HG02642 (cell line): ENCODE data around the gene BRSK1.

ENCODE experiments used
- ATAC-seq: cut with Tn5 transposase; IDR thresholded peaks from one replicate; pipeline ENCODE4 v1.9.1; 2021; ENCODE audit warnings: mild to moderate bottlenecking; ENCODE audit not compliant: unreplicated experiment, poor library complexity

BRSK1 gene

DNA sequence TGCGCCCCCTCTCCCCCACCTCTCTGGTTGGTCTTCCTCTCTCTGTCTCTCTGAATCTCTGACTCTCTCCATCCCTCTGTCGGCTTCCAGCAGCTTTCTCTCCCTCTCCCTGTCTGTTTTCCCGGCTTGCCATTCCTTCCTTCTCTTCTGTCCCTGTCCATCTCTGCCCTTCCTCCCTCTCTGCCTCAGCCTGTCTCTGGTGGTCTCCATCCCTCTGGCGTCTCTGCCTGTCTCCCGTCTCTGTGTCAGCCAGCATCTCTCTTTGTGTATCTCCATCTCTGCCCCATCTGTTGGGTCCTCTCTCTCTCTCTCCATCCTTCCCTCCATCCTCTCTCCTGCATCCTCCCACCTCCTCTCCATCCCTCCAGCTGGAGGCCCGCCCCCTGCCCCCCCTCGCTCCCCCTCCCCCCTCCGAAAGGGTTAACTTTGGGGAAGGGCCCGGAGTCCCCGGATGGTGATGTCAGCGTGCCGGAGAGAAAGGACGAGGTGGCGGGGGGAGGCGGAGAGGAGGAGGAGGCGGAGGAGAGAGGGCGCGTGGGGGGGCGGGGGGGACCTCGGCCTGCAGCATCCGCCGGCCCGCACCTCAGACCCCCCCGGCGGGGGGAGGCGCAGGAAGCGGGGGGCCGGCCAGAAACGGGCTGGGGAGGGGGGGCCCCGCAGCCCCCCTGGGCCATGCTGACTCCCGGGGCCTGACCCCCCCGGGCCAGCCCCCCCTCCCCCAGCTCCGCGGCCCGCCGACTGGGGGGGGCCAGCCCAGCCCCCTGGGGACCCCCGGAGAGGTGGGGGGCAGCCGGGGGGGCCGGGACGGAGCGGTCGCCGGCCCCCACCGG is at the start of gene BRSK1:
TSS of gene BRSK1 (plus strand) at position 450 of the 830 bp plus-strand sequence. CDS start 446 bp downstream, outside the sequence.
- no peak for ATAC-seq

DNA sequence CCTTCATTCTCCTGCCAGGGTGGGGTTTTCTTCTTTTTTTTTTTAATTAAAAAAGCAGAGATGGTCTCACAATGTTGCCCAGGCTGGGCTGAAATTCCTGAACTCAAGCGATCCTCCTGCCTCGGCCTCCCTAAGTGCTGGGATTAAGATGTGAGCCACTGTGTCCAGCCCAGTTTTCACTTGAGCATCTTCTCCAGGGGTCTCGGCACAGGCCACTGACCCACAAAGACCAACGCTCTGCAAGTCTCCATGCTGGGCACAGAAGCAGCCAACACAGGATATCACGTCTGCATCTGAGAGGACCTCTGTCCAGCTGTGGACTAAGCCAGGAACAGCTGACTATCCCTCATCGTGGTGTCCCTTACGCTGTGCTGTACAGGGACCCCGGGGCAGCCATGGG is 45.8 kb upstream of the BRSK1 start:
- no peak for ATAC-seq

DNA sequence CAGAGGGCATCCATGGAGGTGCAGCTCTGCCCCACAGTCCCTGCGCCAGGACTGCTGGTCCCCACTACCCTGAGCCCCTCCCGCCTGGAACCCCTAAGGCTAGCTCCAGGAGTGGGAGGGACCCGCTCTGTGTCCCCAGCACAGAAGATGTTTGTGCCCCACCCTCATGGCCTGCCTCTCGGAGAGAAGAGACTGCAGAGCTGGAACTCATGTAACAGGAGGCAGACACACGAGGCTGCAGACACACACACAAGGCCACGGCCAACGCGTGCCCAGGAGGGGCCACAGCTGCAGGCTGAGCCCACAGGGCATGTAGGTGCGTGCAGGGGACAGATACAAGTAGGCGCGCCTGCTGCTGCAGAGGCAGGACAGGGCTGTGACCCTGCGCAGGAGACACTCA is 44.8 kb upstream of the BRSK1 start:
- ATAC-seq, result no peak

DNA sequence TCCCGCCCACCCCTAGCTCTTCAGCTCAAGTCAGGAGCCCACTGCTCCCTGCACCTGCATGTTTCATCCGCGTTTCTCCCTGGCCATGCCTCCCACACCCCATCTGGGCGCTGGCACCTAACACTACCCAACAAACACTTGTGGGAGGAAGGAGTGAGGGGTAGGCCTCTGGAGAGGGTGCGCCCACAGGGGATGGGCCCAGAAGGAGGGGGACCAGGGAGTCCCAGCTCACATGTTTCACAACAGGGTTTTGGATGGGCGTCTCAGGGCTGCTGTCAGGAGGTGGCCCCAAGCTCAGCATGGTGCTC is 43.1 kb upstream of the BRSK1 start:
- no peak for ATAC-seq

DNA sequence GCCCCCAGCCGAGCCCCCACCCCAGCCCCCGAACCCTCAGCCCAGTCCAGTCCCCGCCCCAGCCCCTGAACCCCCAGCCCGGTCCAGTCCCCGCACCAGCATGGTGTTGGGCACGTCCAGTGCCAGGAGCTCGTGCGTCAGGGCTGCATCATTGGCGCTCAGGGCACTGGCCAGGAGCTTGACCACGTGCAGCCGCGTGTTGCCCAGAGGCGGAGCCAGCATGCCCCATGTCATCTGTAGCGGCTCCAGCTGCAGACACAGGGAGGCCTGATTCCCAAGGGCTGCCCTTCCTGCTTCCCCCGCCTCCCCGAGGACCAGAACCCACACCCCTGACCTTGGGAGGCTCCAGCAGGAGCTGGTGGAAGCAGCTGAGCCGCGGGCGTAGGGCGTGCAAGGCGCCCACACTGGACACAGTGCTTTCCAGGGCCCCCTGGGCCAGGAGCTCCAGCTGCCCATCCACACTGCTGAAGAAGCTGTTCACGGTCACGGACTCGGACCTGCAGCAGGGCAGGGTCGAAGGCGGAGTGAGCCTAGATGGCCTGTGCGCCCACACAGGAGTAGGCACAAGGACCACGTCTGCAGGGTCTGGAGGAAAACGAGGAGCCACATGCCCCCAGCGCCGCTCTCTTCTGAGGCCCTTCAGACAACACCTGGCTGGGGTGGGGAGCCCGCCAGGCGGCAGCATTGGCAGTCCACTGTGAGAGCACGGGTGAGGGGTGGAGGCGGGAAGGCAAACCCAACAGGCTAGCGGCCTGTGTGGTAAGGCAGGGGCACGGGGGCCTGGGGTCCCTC is 42.5 kb upstream of the BRSK1 start:
- ATAC-seq, result no peak

DNA sequence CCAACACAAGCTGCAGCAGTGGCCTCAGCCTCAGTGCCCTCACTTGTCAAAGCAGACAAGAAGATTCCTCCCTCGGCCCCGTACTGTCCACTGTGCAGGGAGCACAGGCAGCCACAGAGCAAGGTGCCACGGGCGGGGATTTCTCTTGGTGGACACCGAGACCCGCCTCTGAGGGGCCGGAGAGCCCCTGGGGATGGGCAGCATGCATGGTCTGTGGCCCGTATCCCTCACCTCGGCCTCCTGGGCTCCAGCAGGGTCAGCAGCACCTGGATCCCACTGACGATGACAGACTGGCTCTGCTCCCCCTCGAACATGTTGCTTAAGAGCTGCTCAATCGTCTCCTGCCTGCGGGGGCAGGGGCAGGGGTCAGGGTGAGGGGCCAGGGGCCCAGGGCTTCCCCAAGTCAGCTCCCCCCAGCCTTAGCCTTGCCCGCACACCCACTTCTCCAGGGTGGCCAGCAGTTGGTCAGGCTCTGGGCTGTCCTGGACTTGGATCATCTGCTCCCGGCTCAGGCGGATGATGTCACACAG is 41.8 kb upstream of the BRSK1 start:
- ATAC-seq, result no peak

DNA sequence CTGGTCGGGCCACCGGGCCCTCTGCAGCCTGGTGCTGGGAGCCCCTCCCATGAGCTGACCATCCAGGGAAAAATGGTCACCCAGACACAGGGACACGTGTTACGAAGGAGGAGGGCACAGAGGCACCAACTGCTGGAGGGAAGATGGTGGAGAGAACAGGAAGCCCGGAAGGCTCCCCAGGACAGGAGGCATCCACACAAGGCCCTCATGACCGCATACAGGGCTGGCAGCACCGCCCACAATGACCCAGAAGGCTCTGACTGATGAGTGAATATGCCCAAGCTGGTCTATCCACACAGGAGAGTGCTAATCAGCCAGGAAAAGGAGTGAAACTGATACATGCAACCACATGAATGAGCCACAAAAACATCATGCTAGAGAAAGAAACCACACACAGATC is 41.3 kb upstream of the BRSK1 start:
- ATAC-seq, result no peak

DNA sequence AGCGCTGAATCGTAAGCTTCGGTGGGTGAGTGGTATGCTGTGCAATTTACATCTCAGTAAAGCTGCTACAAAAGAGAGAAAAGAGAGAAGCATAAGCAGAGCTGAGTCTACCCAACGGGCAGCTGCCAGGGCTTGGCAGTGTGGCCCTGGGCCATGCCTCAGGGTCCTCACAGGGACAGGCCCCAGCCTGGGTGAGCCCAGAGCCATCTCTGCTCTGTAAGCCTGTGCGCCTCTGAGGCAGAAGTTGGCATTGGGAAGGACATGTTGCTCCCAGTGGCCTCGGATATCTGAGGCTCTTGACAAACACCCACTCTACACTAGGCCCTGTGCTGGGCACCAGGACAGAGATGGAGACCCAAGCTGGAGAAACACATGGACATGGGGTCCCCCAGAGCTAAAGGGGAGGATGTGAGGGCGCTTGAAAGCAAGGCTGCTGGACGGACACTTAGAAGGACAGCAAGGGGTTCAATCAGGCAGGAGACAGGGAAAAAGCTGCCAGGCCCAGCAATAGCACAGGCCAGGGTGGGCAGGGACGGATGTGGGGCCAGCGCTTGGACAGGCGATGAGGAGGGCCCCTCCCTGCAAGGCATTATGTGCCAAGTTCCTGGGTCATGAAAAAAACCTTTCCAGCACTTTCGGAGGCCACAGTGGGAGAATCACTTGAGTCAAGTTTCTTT is 39.7 kb upstream of the BRSK1 start:
- ATAC-seq, result no peak

DNA sequence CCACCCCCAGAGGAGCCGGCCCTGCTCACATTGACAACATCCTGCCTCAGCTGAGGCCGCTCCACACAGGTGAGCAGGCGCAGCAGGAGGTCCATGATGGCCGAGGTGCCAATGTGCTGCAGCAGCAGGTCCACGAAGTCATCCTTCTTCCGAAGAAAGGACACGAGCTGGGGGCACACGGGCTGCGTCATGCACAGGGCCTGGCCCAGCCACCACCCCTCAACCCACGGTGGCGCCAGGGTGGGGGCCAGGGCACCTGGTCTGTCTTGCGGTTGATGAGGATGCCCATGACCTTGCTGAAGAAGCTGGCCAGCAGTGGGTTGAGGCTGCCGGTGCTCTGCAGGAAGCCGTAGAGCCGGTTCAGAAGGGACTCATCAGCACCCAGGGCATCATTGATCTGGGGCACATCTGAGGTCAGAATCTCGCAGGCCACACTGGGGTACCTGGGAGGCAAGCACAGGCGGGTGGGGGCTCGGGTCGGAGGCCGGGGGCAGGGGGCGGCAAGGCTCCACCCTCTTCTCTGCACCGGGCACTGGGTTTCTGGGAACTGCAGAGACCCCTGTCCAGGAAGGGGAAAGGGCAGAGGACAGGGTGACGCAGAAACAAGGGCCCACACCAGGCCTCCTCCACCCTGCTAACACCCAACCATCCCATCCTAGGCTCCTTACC is 38.4 kb upstream of the BRSK1 start:
- no peak for ATAC-seq

DNA sequence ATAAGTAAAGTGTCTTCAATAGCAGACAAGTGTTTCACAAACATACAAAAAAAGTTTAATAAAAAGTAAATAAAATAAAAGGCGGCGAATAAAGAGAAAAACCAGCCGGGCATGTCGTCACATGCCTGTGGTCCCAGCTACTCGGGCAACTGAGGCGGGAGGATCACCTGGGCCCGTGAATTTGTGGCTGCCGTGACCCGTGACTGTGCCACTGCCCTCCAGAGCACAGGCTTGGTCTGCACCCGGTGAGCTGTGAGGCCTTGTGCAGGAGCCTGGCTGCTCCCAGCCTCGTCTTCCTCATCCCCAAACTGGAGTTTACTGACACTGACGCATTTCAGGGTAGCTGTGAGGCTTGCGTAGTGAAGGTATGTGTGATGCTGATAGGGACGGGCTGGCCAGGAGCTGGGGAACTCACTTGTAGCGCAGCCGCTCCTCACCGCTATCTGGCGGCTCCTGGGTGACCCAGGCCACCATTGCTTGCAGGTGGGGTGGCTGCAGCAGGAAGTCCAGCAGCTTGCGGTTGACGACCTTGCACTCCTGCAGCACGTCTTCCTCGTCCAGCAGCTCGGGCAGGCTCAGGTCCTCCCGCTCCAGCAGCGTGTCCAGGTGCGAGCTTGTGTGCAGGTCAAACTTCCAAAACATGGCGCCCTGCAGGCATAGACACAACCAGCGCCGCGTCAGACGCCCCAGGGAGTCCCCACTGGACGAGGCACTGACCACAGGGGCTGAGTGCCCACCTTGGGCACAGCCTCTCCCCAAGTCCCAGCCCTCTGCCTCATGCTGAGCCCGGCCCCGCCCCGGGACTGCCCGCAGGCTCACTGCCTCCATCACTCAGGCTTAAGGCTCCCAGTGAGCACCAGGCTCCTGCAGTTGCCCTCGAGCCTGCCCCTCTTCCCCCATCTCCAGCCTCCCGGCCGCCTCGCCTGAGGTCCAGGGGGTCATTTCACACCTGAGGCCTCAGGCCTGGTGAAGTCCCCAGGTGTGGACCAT is 37.0 kb upstream of the BRSK1 start:
- ATAC-seq, result no peak

DNA sequence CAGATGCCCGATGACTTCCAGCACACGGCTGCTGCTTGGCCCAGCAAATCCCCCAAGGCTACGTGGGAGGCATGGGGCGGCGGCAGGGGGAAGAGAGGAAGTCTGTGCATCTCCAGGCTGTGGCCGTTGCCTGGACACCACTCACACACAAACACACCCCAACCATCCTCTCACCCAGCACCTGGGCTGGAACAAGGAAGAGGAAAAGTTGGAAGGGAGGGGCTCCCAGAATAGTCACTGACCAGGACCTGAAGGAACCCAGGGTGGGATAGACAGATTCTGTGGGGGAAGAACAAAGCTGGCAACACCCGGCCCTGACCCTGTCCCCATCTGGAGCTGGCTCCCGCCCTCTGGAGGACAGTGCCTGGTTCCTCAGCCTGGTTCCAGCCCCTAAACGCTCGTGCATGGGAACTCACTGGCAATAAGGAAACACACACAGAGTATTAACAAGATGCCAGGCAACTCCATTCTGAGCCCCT is 36.1 kb upstream of the BRSK1 start:
- no peak for ATAC-seq

DNA sequence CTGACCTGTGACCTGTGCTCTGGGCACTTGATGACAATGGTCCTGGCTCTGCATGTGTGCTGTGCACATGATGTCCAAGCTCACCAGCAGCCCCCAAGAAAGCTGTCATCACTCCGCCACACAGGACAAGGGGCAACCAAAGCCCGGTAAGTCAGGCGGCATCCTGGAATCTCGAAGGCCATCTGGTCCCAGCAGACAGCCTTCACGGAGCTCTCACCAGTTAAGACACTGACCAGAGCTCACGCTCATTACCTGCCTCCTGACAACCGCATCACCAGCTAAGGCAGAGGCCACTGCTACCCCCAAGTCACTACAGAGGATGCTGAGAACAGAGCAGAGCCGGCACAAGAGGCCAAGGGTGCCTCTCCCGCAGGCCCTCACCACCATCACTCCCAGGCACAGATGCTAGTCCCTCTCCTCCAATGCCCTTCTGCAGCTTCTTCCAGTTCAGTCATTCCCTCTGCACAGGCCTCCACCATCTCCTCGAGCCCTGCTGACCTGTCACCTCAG is 35.6 kb upstream of the BRSK1 start:
- no peak for ATAC-seq

DNA sequence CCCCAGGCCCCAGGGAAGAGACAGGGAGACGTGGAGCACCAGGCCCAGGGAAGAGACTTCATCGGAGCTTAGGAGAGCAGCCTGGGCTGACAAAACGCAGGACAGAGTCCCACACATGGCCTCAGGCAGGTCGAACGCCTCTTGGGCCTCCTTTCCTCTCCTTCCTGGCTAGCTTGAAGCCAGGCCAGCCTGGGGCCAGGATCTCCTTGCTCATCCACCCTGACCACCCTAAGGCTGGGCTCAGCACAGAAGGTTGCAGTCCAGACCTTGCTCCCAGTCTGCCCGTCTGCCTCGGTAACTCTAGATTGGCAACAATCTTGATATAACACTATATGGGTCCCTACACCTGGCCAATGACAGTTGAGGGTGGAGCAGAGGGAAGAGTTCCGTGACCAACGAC is 35.1 kb upstream of the BRSK1 start:
- ATAC-seq, result no peak

DNA sequence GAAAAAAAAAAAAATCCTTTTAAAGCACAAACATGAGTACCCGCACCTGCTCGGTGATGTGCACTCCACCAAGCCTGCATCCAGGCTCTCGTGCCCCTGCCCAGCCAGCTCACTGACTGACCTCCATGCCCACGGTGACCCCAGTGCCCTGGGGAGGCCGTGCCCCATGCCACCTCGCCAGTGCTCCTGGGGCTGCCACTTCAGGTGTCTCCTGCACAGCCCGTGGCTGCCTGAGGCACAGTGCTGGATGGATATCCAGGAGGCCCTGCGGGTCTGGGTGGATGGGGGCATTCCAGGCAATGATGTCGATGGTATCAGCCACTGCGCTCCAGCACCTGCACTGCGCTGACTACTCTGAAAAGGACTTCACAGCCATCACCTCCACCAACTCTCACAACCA is 34.0 kb upstream of the BRSK1 start:
- no peak for ATAC-seq

DNA sequence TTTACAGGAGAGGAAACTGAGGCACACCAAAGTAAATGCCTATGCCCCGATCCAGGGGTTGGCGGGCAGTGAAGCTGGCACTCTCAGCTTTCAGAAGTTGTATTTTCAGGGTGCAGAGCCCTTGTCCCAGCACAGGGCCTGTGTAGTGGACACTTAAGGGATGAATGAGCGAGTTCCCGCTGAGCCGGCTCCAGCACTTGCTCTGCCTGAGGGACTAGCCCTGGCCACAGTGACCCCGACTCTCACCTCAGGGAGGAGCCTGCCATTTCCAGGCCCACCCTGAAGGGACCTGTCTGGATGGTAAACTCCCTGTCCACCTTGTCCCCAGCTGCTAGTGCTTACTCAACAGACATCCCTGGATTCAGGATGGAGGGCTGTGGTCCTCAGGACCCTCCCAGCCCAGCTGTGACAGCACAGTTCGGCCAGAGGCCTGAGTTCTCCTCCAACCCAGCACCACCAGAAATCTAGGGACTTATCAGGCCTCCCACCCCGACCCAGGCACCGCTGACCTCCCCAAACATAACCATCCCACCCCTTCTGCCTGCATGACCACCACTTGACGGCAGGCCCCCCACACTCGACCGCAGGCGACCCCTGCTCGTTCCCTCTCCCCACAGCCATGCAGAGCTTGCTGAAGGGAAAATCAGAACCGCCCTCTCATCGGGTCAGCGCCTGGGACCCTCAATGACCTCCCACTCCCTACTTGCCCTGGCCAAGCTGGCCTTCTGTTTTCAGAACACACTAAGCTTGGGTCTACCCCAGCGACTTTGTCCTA is 33.3 kb upstream of the BRSK1 start:
- ATAC-seq, result no peak

DNA sequence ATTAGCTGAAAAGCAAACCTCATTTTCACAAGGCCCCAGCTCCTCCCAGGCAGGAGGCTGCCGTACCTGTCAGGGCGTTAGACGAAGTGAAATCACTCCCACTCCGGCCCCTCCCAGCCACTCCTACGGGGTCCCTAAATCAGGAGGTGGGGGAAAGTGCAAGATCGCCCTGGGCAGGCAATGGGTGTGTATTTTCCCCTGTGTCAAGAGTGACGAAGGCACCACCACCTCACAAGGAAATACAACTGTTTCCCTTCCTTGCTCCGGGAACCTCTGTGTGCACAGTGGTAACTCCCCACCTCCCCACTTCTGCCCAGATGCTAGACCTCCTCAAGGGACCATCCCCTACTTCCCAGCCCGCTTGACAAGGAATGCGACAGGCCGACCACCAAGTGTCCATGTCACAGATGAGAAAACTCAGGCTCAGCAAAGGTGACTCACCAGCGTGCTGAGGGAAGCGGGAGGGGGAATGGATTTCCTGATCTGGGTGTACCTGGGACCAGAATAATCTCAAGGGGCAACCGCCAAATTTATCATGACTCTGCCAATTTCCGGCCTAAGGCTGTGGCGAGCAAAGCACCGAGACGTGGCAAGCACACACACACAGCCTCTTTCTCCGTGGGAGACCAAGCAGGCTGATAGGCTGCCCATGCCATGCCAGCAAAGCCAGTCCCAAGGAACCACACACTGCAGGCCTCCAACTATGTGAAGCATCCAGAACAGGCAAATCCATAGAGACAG is 32.3 kb upstream of the BRSK1 start:
- no peak for ATAC-seq
